HAP-1 (cell line): ENCODE measurements around the gene TIGD1.

ENCODE experiments used
- DNase-seq, 2 experiments: peaks; one replicate each; pipeline ENCODE4 v3.0.0-alpha.2; 2016 to 2020; ENCODE audit warnings: low spot score in 2 of 2
- H3K27me3 ChIP-seq: fragments of 250-450 bp; sonication (Bioruptor Pico); 2 replicates; pipeline ENCODE4 v1.5.1; 2020; ENCODE audit warnings: low read depth, mild to moderate bottlenecking, moderate library complexity
- H3K36me3 ChIP-seq: fragments of 250-450 bp; sonication (Bioruptor Pico); replicated peaks from 2 replicates; pipeline ENCODE4 v1.5.1; 2020; ENCODE audit warnings: mild to moderate bottlenecking
- H3K4me1 ChIP-seq: fragments of 250-450 bp; sonication (Bioruptor Pico); 2 replicates; pipeline ENCODE4 v1.5.1; 2020; ENCODE audit warnings: mild to moderate bottlenecking
- H3K4me3 ChIP-seq: fragments of 250-450 bp; sonication (Bioruptor Pico); 2 replicates; pipeline ENCODE4 v1.5.1; 2020; ENCODE audit warnings: mild to moderate bottlenecking, moderate library complexity
- H3K9me3 ChIP-seq: fragments of 250-450 bp; sonication (Bioruptor Pico); 2 replicates; pipeline ENCODE4 v1.5.1; 2020; ENCODE audit warnings: mild to moderate bottlenecking, moderate library complexity
- in situ Hi-C: fragments of 300-500 bp; cut with MboI; formaldehyde crosslinking; loops from 3 replicates; pipeline ENCODE4 v1.14.3; 2020; ENCODE audit warnings: low sequenced_read_pairs, inconsistent platforms, mixed read lengths

Gene TIGD1

GRCh38 chr2:232519581-232520438, 30.5 kb downstream of the TIGD1 start, which contains the start of gene PRSS56:
TSS of gene PRSS56 (plus strand) at chr2:232520388. CDS start at chr2:232520599, 211 bp downstream.
- Histone ChIP-seq H3K27me3 (peaks cover 10% of the 10 kb centered on the region), H3K36me3 (no peaks in the 10 kb centered on the region), H3K4me1 (no peaks in the 10 kb centered on the region), H3K9me3 (no peaks in the 10 kb centered on the region), H3K4me3 (no peak within 1 kb of the TSS)
- in situ Hi-C loops = loop anchor here (10.0 kb wide), 1 partner anchor 65 kb away; the partner anchor contains the start of gene ALPI
- no peak for DNase-seq

- H3K4me1 ChIP-seq = no peaks in the 10 kb centered on the region
- DNase-seq = no peak
- no peaks in the 10 kb centered on the region for H3K9me3 ChIP-seq
- no peaks in the 10 kb centered on the region for H3K36me3 ChIP-seq
- H3K4me3 ChIP-seq = no peak overlapping the region
- H3K27me3 ChIP-seq = peaks cover 10% of the 10 kb centered on the region
- in situ Hi-C loops = loop anchor here (10.0 kb wide), 1 partner anchor 64 kb away; the partner anchor contains the start of gene ALPI
These were observed 31.5 kb downstream of the TIGD1 start for GRCh38 chr2:232518844-232519243.

DNA sequence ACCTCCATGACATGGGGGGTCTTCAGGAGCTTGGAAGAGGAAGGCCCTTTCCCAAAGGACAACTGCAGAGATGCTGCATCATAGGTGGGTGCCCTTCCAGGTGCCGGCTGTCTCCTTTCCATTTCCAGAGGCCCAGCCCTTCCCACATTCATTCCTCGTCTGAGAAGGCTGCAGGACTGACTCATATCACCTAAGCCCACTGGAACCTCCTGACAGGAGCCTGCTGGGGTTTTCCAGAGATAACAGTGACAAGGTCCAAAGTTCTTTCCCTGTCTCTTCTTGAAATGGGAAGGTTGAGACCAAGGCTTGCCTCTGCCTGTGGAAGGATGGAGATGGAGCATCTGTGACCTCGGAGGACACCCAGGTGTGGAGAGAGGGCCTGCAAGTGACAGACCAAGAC, 33.8 kb downstream of the TIGD1 start:
- Histone ChIP-seq H3K4me1 (no peaks in the 10 kb centered on the region), H3K27me3 (no peaks in the 10 kb centered on the region)
- DNase-seq = no peak

DNA sequence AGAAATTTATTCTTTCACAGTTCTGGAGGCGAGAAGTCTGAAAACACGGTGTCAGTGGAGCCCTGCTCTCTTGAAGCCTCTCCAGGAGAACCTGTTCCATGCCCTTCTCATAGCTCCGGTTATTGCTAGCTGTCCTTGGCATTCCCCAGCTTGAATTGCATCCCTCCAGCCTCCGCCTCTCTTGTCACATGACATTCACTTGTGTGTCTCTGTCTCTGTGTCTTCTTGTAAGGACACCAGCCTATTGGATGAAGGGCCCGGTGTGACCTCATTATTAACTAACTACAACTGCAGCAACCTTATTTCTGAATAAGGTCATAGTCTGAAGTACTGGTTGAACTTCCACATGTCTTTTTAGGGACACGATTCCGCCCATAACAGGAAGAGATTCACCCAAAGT, 34.7 kb downstream of the TIGD1 start:
- Histone ChIP-seq H3K4me1 (no peaks in the 10 kb centered on the region), H3K36me3 (no peaks in the 10 kb centered on the region), H3K27me3 (no peaks in the 10 kb centered on the region), H3K9me3 (no peaks in the 10 kb centered on the region), H3K4me3 (no peak overlapping the region)
- no peak for DNase-seq
- in situ Hi-C loops = loop anchor here (10.0 kb wide), 1 partner anchor 61 kb away; the partner anchor contains the start of gene ALPI

More for the DNA sequence above, 33.8 kb downstream of the TIGD1 start:
- in situ Hi-C loops = loop anchor here (10.0 kb wide), 1 partner anchor 62 kb away; the partner anchor contains the start of gene ALPI
- no peaks in the 10 kb centered on the region for H3K36me3 ChIP-seq
- no peak overlapping the region for H3K4me3 ChIP-seq
- no peaks in the 10 kb centered on the region for H3K9me3 ChIP-seq

- no peaks in the 10 kb centered on the region for H3K27me3 ChIP-seq
- no peaks in the 10 kb centered on the region for H3K9me3 ChIP-seq
- in situ Hi-C loops = loop anchor here (10.0 kb wide), 1 partner anchor 59 kb away; the partner anchor contains the start of gene ALPI
- no peaks in the 10 kb centered on the region for H3K4me1 ChIP-seq
- no peak overlapping the region for H3K4me3 ChIP-seq
- DNase-seq = no peak
- H3K36me3 ChIP-seq = no peaks in the 10 kb centered on the region
These were observed 37.0 kb downstream of the TIGD1 start for GRCh38 chr2:232513353-232513752.

DNA sequence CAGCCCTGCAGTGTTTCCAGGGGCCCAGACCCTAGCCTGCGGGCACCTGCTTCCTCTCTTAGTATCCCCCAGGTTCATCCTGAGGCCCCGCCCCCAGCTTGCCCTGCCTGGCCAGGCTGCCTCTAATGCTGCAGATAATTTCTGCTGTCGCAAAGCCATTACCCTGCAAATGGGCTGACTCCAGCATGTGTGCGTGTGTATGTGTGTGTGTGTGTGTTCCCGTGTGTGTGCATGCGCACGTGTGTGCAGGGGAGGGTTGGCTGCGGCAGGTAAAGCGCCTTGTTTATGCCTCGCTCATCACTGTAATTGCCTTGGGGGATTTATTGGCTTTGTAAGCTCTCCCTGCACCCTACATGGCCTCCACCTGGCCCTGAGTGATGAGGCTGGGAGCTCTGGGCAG, 37.8 kb downstream of the TIGD1 start:
- Histone ChIP-seq H3K27me3 (no peaks in the 10 kb centered on the region), H3K9me3 (no peaks in the 10 kb centered on the region), H3K4me1 (no peaks in the 10 kb centered on the region), H3K4me3 (no peak overlapping the region), H3K36me3 (no peaks in the 10 kb centered on the region)
- no peak for DNase-seq
- in situ Hi-C loops = loop anchor here (10.0 kb wide), 1 partner anchor 58 kb away; the partner anchor contains the start of gene ALPI

GRCh38 chr2:232511336-232511890, 38.9 kb downstream of the TIGD1 start:
- Histone ChIP-seq H3K36me3 (no peaks in the 10 kb centered on the region), H3K4me3 (no peak overlapping the region), H3K4me1 (no peaks in the 10 kb centered on the region), H3K27me3 (no peaks in the 10 kb centered on the region), H3K9me3 (no peaks in the 10 kb centered on the region)
- in situ Hi-C loops = loop anchor here (10.0 kb wide), 1 partner anchor 57 kb away; the partner anchor contains the start of gene ALPI
- no peak for DNase-seq

DNA sequence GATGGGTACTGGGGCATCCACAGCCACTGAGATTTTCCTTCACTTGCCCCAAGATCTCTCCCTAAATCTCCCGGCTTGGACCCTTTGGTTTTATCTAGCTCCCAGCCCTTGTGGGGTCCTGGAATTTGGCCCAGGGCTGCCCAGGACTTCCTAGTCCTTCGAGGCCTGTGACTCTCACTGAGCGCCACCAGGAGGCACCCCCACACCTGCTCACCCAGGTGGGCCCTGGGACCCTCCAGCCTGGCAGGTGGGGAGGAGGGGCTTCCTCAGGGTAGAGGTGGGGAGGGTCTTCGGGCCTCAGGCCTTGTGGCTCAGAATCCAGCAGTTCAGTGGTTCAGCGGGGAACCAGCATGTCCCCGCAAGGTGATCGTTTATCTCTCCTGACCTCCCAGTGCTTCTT, 42.1 kb downstream of the TIGD1 start:
- H3K36me3 ChIP-seq = no peaks in the 10 kb centered on the region
- no peaks in the 10 kb centered on the region for H3K9me3 ChIP-seq
- no peaks in the 10 kb centered on the region for H3K4me1 ChIP-seq
- no peak overlapping the region for H3K4me3 ChIP-seq
- DNase-seq = no peak
- in situ Hi-C loops = no loop called here
- H3K27me3 ChIP-seq = peaks cover 4% of the 10 kb centered on the region; the same call in 1 of the 2 replicates

GRCh38 chr2:232506709-232507108, 43.6 kb downstream of the TIGD1 start:
- H3K4me1 ChIP-seq = peaks cover 8% of the 10 kb centered on the region
- H3K36me3 ChIP-seq = no peaks in the 10 kb centered on the region
- in situ Hi-C loops = no loop called here
- H3K27me3 ChIP-seq = peaks cover 4% of the 10 kb centered on the region; the same call in 1 of the 2 replicates
- no peak for DNase-seq
- no peaks in the 10 kb centered on the region for H3K9me3 ChIP-seq
- H3K4me3 ChIP-seq = no peak overlapping the region

DNA sequence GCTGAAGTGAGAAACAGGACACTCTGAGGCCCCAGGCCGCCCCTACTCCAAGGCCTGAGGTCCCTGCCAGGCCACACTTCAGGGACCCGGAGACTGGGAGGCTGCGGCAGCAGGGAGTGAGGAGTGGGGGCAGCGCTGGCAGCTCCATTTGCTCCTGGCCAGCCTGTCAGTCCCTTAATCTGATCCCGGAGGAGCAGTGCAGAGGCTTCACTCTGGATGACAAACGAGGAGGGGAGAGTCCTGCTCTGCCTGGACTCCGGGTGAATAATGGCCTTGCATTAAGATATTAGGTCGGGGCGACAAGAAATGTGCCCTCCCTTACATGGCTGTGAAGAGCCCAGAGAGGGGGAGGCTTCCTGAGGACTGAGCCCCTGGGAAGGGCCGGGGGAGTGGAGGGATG, 44.5 kb downstream of the TIGD1 start:
- H3K4me3 ChIP-seq = no peak overlapping the region
- H3K4me1 ChIP-seq = peaks cover 14% of the 10 kb centered on the region
- DNase-seq = no peak
- in situ Hi-C loops = no loop called here
- H3K27me3 ChIP-seq = peaks cover 4% of the 10 kb centered on the region; the same call in 1 of the 2 replicates
- H3K9me3 ChIP-seq = no peaks in the 10 kb centered on the region
- no peaks in the 10 kb centered on the region for H3K36me3 ChIP-seq

- no peaks in the 10 kb centered on the region for H3K9me3 ChIP-seq
- peaks cover 4% of the 10 kb centered on the region; the same call in 1 of the 2 replicates for H3K27me3 ChIP-seq
- in situ Hi-C loops = no loop called here
- no peaks in the 10 kb centered on the region for H3K36me3 ChIP-seq
- no peak overlapping the region for H3K4me3 ChIP-seq
- peaks cover 14% of the 10 kb centered on the region for H3K4me1 ChIP-seq
- no peak for DNase-seq
These were observed 45.9 kb downstream of the TIGD1 start for GRCh38 chr2:232504438-232504837.

- Histone ChIP-seq H3K4me3 (no peak overlapping the region), H3K36me3 (no peaks in the 10 kb centered on the region), H3K27me3 (peaks cover 4% of the 10 kb centered on the region; the same call in 1 of the 2 replicates), H3K9me3 (no peaks in the 10 kb centered on the region), H3K4me1 (peaks cover 14% of the 10 kb centered on the region)
- in situ Hi-C loops = no loop called here
- DNase-seq = no peak
These were observed 46.5 kb downstream of the TIGD1 start for GRCh38 chr2:232503809-232504323.

- Histone ChIP-seq H3K4me1 (peaks cover 14% of the 10 kb centered on the region), H3K36me3 (no peaks in the 10 kb centered on the region), H3K4me3 (no peak overlapping the region), H3K9me3 (no peaks in the 10 kb centered on the region), H3K27me3 (peaks cover 4% of the 10 kb centered on the region; the same call in 1 of the 2 replicates)
- no peak for DNase-seq
- in situ Hi-C loops = no loop called here
These were observed 47.2 kb downstream of the TIGD1 start for GRCh38 chr2:232502911-232503808.
